Testis (tissue), 3 donors: ENCODE data around the gene CLDN4. TPM values are rescaled to one million over a fixed set of nuclear protein-coding genes. Genes with fewer than 3 reads are reported as not detected.
"Not testable (repeated sequence)": the region's sequence is repeated elsewhere in the genome, so short reads cannot be mapped to it uniquely, and the experiment has no call there.

Experiments used
- DNase-seq: peaks from one replicate; pipeline ENCODE4 v3.0.0-alpha.2; 2019
- H3K27ac ChIP-seq, 2 donors: fragments of 200-600 bp; sonication (generic); one replicate each; pipeline ENCODE4 v1.5.1; 2019
- H3K27me3 ChIP-seq: fragments of 200-600 bp; sonication (generic); one replicate; pipeline ENCODE4 v1.5.1; 2019
- H3K36me3 ChIP-seq: fragments of 200-600 bp; sonication (generic); one replicate; pipeline ENCODE4 v1.5.1; 2017; ENCODE audit warnings: low read depth; ENCODE audit errors: missing control alignments
- H3K4me1 ChIP-seq: fragments of 200-600 bp; sonication (generic); one replicate; pipeline ENCODE4 v1.5.1; 2019
- H3K4me3 ChIP-seq, 2 donors: fragments of 200-600 bp; sonication (generic); one replicate each; pipeline ENCODE4 v1.5.1; 2017 to 2019
- H3K9me3 ChIP-seq: fragments of 200-600 bp; sonication (generic); one replicate; pipeline ENCODE4 v1.5.1; 2017
- POLR2A ChIP-seq: fragments of 450-650 bp; IDR thresholded peaks from one replicate; pipeline ENCODE4 v1.6.1; 2017; ENCODE audit warnings: antibody characterized with exemption, mild to moderate bottlenecking, moderate library complexity
- WGBS, 2 donors: methylation state at CpG; one replicate each; pipeline ENCODE4 v1.1.5; 2018; 5-methylcytosine and 5-hydroxymethylcytosine counted together
- intact Hi-C: fragments of 100-400 bp; cut with DNase I; formaldehyde crosslinking; loops from one replicate; pipeline ENCODE4 v1.15.1; 2023; ENCODE audit warnings: low total_unique reads
- polyA plus RNA-seq: library from polyadenylated mRNA; stranded (reverse); fragments of 350-450 nt; fragmentation: Illumina TruSeq; extraction: RNeasy Lipid Tissue Mini Kit (QIAGEN cat#74804); gene quantifications from one replicate; pipeline ENCODE4 v1.2.3, GENCODE V29; 2014; ENCODE audit warnings: low read depth, low replicate concordance; ENCODE audit not compliant: insufficient read depth
- total RNA-seq, 2 donors: library from RNA; depleted of rRNA; stranded (reverse); fragments of >200 nt; gene quantifications; one replicate each; pipeline ENCODE4 v1.2.3, GENCODE V29; 2016
- TF ChIP-seq, protein P1 (sequence below), 3 experiments: fragments of 450-650 bp in 2 of 3; fragments of 200-600 bp in 1 of 3; sonication (generic) in 1 of 3; IDR thresholded peaks; one replicate each; pipeline ENCODE4 v1.5.1; 2016 to 2019; ENCODE audit warnings: antibody characterized with exemption in 3 of 3, mild to moderate bottlenecking in 2 of 3, moderate library complexity in 1 of 3

CLDN4 gene
- total and polyA plus RNA-seq, 3 donors from 2014 or later, result 0.93 to 4.3 (median 0.94) TPM

GRCh38 chr7:73833251-73833919 lies 2.6 kb downstream of the CLDN4 start:
- Histone ChIP-seq H3K36me3 (no peaks in the 10 kb centered on the region), H3K27me3 (no peaks in the 10 kb centered on the region), H3K4me3 (no peak overlapping the region), H3K27ac (no peak overlapping the region), H3K4me1 (peaks cover 8% of the 10 kb centered on the region), H3K9me3 (no peaks in the 10 kb centered on the region)
- 81 to 83% methylated on average over 13 of the region's 13 CpGs for WGBS, 2 donors
- intact Hi-C loops, result no loop called here
- no peak for TF ChIP-seq POLR2A
- TF ChIP-seq, protein P1, sequence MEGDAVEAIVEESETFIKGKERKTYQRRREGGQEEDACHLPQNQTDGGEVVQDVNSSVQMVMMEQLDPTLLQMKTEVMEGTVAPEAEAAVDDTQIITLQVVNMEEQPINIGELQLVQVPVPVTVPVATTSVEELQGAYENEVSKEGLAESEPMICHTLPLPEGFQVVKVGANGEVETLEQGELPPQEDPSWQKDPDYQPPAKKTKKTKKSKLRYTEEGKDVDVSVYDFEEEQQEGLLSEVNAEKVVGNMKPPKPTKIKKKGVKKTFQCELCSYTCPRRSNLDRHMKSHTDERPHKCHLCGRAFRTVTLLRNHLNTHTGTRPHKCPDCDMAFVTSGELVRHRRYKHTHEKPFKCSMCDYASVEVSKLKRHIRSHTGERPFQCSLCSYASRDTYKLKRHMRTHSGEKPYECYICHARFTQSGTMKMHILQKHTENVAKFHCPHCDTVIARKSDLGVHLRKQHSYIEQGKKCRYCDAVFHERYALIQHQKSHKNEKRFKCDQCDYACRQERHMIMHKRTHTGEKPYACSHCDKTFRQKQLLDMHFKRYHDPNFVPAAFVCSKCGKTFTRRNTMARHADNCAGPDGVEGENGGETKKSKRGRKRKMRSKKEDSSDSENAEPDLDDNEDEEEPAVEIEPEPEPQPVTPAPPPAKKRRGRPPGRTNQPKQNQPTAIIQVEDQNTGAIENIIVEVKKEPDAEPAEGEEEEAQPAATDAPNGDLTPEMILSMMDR (IDR thresholded peaks at IDR 0.05), result no peak
- DNase-seq, result no peak

- H3K27me3 ChIP-seq, result no peaks in the 10 kb centered on the region
- 75 to 87% methylated on average over 2 to 11 of the region's 11 CpGs for WGBS, 2 donors
Observed at GRCh38 chr7:73834626-73835191, 3.9 kb downstream of the CLDN4 start.

DNA sequence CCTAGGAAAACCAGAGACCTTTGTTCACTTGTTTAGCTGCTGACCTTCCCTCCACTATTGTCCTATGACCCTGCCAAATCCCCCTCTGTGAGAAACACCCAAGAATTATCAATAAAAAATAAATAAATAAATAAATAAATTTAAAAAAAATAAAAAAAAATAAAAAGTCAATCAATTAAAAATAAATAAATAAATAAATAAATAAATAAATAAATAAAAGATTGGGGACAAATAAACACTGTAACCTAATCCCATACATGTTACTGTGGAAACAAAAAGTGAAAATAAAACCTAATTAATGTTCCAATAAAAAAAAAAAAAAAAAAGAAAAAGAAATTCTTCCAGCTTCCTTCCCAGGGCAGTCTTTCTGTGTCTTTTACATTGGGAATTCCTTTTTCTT lies 6.4 kb downstream of the CLDN4 start:
- intact Hi-C loops, H3K36me3 ChIP-seq, H3K27me3 ChIP-seq, H3K4me3 ChIP-seq, H3K4me1 ChIP-seq, H3K27ac ChIP-seq, H3K9me3 ChIP-seq, DNase-seq: not testable (repeated sequence)

More at GRCh38 chr7:73834626-73835191, 3.9 kb downstream of the CLDN4 start:
- peaks cover 8% of the 10 kb centered on the region for H3K4me1 ChIP-seq
- no peaks in the 10 kb centered on the region for H3K9me3 ChIP-seq
- no peaks in the 10 kb centered on the region for H3K36me3 ChIP-seq
- H3K4me3 ChIP-seq, result no peak overlapping the region
- no peak overlapping the region for H3K27ac ChIP-seq
- DNase-seq, result no peak
- intact Hi-C loops, result no loop called here
- TF ChIP-seq POLR2A, result no peak
- TF ChIP-seq, protein P1 (IDR thresholded peaks at IDR 0.05), result no peak

GRCh38 chr7:73838642-73839041 lies 7.8 kb downstream of the CLDN4 start:
- H3K4me3 ChIP-seq, result no peak overlapping the region
- no peak for DNase-seq
- intact Hi-C loops, result no loop called here
- no peaks in the 10 kb centered on the region for H3K36me3 ChIP-seq
- no peaks in the 10 kb centered on the region for H3K9me3 ChIP-seq
- TF ChIP-seq, protein P1 (IDR thresholded peaks at IDR 0.05), result no peak
- no peak for TF ChIP-seq POLR2A
- no peaks in the 10 kb centered on the region for H3K27me3 ChIP-seq
- no peak overlapping the region for H3K27ac ChIP-seq
- H3K4me1 ChIP-seq, result peaks cover 6% of the 10 kb centered on the region
- 83 to 85% methylated on average over 2 to 6 of the region's 6 CpGs for WGBS, 2 donors

DNA sequence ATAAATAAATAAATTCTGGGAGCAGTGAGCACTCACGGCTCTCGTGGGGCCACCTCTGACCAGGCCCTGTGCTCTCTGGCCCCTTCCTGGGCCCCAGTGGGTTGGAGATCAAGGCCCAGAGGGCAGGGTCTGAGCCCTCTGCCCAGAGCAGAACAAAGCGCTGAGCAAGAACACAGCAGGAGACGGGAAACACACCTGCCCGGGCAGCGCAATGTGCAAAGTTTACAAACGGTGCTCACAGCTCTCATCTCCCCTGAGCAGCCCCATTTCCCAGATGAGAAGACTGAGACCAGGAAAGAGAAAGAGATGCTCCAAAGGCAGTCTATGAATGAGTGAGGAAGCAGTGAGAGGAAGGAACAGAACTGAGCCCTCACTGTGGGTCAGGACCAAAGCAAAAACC lies 8.5 kb downstream of the CLDN4 start:
- WGBS, 2 donors, result 89 to 98% methylated on average over 5 to 7 of the region's 7 CpGs
- Histone ChIP-seq H3K4me1 (peaks cover 6% of the 10 kb centered on the region), H3K27ac (no peak overlapping the region)

More for the DNA sequence above, 8.5 kb downstream of the CLDN4 start:
- no peaks in the 10 kb centered on the region for H3K36me3 ChIP-seq
- no peaks in the 10 kb centered on the region for H3K9me3 ChIP-seq
- no peak for DNase-seq
- H3K4me3 ChIP-seq, result no peak overlapping the region
- intact Hi-C loops, result no loop called here
- TF ChIP-seq, protein P1 (IDR thresholded peaks at IDR 0.05), result no peak
- TF ChIP-seq POLR2A, result no peak
- H3K27me3 ChIP-seq, result no peaks in the 10 kb centered on the region
